Regular cardiac myocyte (primary cell): ENCODE results near the gene ZNF420. TPM values are rescaled to one million over a fixed set of nuclear protein-coding genes. Genes with fewer than 3 reads are reported as not detected.

Experiments used
- total RNA-seq: library from RNA; depleted of rRNA; stranded (reverse); fragments of >200 nt; gene quantifications from 2 replicates; pipeline ENCODE4 v1.2.3, GENCODE V29; 2014

ZNF420 gene
- total RNA-seq = 8.2 and 17.8 TPM in 2 replicates

DNA sequence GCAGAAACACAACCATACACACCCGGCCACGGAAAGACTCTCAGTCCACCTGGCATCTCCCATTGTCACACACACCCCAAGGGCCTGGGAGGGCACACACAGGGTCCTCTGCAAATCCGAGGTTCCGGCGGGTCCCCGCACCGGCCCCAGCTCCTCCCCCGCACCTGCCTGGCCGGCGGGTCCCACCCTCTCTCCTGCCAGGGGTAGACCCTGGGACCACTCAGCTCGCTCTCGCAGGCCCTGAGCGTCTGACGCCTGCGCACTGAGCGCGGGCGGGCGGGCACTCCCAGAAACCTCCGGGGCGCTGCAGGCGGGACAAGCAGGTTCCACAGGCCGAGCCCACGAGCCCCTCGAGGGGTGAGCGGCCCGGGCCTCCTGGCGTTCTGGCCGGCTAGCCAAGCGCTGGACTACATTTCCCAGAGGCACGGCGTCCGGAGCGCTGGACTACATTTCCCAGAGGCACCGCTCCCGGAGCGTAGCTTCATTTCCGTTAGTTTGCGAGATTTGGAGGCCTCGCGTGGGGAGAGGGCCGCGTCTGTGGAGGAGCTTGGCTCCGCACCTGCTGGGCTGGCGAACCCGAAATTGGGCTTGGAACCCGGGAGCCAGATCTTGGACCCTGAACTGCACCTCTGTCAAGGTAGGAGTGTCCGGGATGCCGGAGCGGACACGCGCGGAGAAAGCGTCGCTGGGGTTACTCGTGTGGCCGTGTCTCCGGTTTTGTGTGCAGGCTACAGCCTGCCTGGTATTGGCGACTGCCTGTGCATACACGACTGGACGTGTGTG is at the start of gene ZNF420:
Gene ZNF420, plus strand, starts transcription at position 500 of the 783 bp plus-strand sequence. CDS start 10,686 bp downstream, outside the sequence.

GRCh38 chr19:37172368-37173366 is 94.4 kb downstream of the ZNF420 start, which contains the start of gene ZNF585A:
Gene ZNF585A (minus strand): TSS chr19:37172695. CDS start chr19:37169910, 2,785 bp downstream.

Other genes with a start within 250 kb of the ZNF420 start
- gene ZNF790, start 240.0 kb upstream of the ZNF420 start, total RNA-seq = 9.2 and 14.4 TPM in 2 replicates
- gene ZNF345, start 227.6 kb upstream of the ZNF420 start, total RNA-seq = 1.2 and 1.7 TPM in 2 replicates
- gene ZNF829, start 162.1 kb upstream of the ZNF420 start, total RNA-seq = 3.6 and 4.2 TPM in 2 replicates
- 10.4 and 14.4 TPM in 2 replicates for gene ZNF568, start 162.1 kb upstream of the ZNF420 start, total RNA-seq
- 5.9 and 11.6 TPM in 2 replicates for gene ZNF585A, start 94.3 kb downstream of the ZNF420 start, total RNA-seq
- gene ZNF585B, start 132.1 kb downstream of the ZNF420 start, total RNA-seq = 10.0 and 18.9 TPM in 2 replicates
- 4.0 and 7.3 TPM in 2 replicates for gene ZNF383, start 139.8 kb downstream of the ZNF420 start, total RNA-seq